ENCODE measurements around the gene CHSY1.

- TF ChIP-seq CTCF (IDR thresholded peaks at IDR 0.05) (peak; percentile 63 to 96 (median 91)), POLR2A (IDR thresholded peaks at IDR 0.05) (no peak)
Observed at GRCh38 chr15:101258238-101259144, 6.6 kb upstream of the CHSY1 start.
